ENCODE data around the gene CEP104. TPM values are rescaled to one million over a fixed set of nuclear protein-coding genes. Genes with fewer than 3 reads are reported as not detected.
A peak's percentile ranks its signal among the peaks of the same experiment; 100 is the strongest.

Gene CEP104
- polyA plus RNA-seq, 3 donors: 8.3 to 25.1 (median 13.0) TPM

DNA sequence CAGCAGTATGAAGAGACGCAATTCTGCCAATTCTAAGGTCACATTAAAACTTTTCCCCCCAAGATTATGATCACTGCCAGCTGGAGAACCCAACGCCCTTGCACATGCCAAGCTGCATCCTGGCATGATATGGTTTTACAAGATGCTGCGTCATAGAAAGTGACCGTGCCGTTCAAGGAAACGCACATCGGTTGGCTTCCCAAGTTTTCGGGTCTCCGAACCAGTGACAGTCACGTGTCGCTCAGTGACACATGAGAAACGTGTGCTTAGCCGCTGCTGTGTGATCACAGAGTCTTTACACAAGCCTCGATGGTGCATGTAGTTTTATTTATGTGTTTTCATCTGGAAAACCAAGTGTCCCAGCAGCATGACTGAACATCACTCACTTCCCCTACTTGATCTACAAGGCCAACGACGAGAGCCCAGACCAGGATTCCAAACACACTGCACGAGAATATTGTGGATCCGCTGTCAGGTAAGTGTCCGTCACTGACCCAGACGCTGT lies 77.0 kb downstream of the CEP104 start:
- intact Hi-C loops (cut with micrococcal nuclease): loop anchor here in 1 of 2 donors (10.0 kb wide), 2 partner anchors 125 to 155 kb away; partner anchors contain the start of genes C1orf174 and TPRG1L
- no peak for DNase-seq
- Mint-ChIP-seq H3K9me3 (no peaks in the 10 kb centered on the region), H3K27me3 (ENCODE audit: low read depth in 3 of 3) (peaks cover 0 to 1% (median 1%) of the 10 kb centered on the region in 3 donors), H3K4me3 (no peak overlapping the region), H3K4me1 (peaks cover 10% of the 10 kb centered on the region), H3K27ac (peak overlapping the region in 2 of 7 donors; percentile 14 to 28), H3K36me3 (peaks cover 56 to 66% of the 10 kb centered on the region in 2 donors)
- no peak overlapping the region for H3K4me3 ChIP-seq (replicated peaks in 1 of 3; ENCODE audit: low read depth in 2 of 3, low read length in 3 of 3)
- no peak overlapping the region for H2AFZ ChIP-seq (ENCODE audit: insufficient read depth, low read depth, low read length, poor library complexity, severe bottlenecking)
- no peak overlapping the region for H3K27ac ChIP-seq (ENCODE audit: low read depth in 1 of 2, low read length in 2 of 2)
- 92% methylated on average over 11 of the region's 20 CpGs for WGBS (ENCODE audit: insufficient coverage)
- no peak overlapping the region for H3K9ac ChIP-seq (ENCODE audit: insufficient read depth, low read length, poor library complexity, severe bottlenecking)
- H3K36me3 ChIP-seq (replicated peaks in 1 of 2; ENCODE audit: control insufficient read depth in 1 of 2, insufficient read depth in 2 of 2, low read length in 2 of 2): peaks cover 64% of the 10 kb centered on the region in 2 donors
- peaks cover 11 to 12% of the 10 kb centered on the region in 2 donors for H3K4me1 ChIP-seq (ENCODE audit: control insufficient read depth in 1 of 2, insufficient read depth in 2 of 2, low read length in 2 of 2)
- H3K79me2 ChIP-seq (ENCODE audit: insufficient read depth, low read length): no peaks in the 10 kb centered on the region
- no peaks in the 10 kb centered on the region for H3K9me3 ChIP-seq (replicated peaks in 1 of 2; ENCODE audit: control insufficient read depth in 1 of 2, insufficient read depth in 1 of 2, low read length in 2 of 2)
- H3K4me2 ChIP-seq (replicated peaks; ENCODE audit: extremely low read depth, low read length, poor library complexity, severe bottlenecking): no peak overlapping the region
- peaks cover 6% of the 10 kb centered on the region for H4K20me1 ChIP-seq (ENCODE audit: insufficient read depth, low read length)
- TF ChIP-seq, protein P1, sequence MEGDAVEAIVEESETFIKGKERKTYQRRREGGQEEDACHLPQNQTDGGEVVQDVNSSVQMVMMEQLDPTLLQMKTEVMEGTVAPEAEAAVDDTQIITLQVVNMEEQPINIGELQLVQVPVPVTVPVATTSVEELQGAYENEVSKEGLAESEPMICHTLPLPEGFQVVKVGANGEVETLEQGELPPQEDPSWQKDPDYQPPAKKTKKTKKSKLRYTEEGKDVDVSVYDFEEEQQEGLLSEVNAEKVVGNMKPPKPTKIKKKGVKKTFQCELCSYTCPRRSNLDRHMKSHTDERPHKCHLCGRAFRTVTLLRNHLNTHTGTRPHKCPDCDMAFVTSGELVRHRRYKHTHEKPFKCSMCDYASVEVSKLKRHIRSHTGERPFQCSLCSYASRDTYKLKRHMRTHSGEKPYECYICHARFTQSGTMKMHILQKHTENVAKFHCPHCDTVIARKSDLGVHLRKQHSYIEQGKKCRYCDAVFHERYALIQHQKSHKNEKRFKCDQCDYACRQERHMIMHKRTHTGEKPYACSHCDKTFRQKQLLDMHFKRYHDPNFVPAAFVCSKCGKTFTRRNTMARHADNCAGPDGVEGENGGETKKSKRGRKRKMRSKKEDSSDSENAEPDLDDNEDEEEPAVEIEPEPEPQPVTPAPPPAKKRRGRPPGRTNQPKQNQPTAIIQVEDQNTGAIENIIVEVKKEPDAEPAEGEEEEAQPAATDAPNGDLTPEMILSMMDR (IDR thresholded peaks at IDR 0.05): no peak
- H3K27me3 ChIP-seq (ENCODE audit: control insufficient read depth in 2 of 2, insufficient read depth in 2 of 2, low read length in 2 of 2): no peaks in the 10 kb centered on the region

DNA sequence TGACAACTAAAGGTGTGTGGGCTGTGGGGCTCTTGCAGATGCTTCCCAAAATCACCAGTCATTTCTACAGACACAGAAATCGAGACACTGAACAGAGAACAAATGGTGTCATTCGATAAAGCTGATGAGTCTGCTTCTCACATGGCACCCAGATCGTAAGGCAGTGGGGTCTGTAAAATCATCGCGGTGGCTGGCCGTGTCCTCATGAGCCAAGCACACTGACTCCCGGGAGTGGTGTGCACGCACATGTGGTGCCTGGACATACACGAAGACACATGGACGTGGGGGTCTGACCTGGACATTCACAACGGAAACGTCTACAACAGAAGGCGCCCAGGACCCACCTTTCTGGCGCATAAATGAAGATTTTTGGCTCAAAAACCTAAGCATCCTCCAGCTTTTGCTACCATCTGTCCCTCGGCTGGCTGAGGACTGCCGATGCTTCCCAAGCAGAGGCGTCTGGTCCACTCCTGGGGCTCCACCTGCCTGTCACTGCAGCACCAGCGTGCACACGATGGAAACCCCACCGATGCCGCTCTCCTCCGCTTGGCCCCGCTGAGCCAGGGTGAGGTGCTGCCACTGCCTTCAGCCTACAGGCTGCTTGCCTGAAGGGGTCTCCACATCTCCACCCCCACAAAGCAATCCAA lies 77.6 kb downstream of the CEP104 start:
- Histone ChIP-seq H3K4me3 (replicated peaks in 1 of 3; ENCODE audit: low read depth in 2 of 3, low read length in 3 of 3) (no peak overlapping the region), H3K36me3 (replicated peaks in 1 of 2; ENCODE audit: control insufficient read depth in 1 of 2, insufficient read depth in 2 of 2, low read length in 2 of 2) (peaks cover 58% of the 10 kb centered on the region in 2 donors), H3K9ac (ENCODE audit: insufficient read depth, low read length, poor library complexity, severe bottlenecking) (no peak overlapping the region), H2AFZ (ENCODE audit: insufficient read depth, low read depth, low read length, poor library complexity, severe bottlenecking) (no peak overlapping the region), H3K27me3 (ENCODE audit: control insufficient read depth in 2 of 2, insufficient read depth in 2 of 2, low read length in 2 of 2) (no peaks in the 10 kb centered on the region), H3K27ac (ENCODE audit: low read depth in 1 of 2, low read length in 2 of 2) (no peak overlapping the region), H3K79me2 (ENCODE audit: insufficient read depth, low read length) (no peaks in the 10 kb centered on the region), H4K20me1 (ENCODE audit: insufficient read depth, low read length) (peaks cover 6% of the 10 kb centered on the region), H3K4me2 (replicated peaks; ENCODE audit: extremely low read depth, low read length, poor library complexity, severe bottlenecking) (no peak overlapping the region), H3K4me1 (ENCODE audit: control insufficient read depth in 1 of 2, insufficient read depth in 2 of 2, low read length in 2 of 2) (peaks cover 11 to 13% of the 10 kb centered on the region in 2 donors), H3K9me3 (replicated peaks in 1 of 2; ENCODE audit: control insufficient read depth in 1 of 2, insufficient read depth in 1 of 2, low read length in 2 of 2) (no peaks in the 10 kb centered on the region)
- H3K36me3 Mint-ChIP-seq: peaks cover 50 to 61% of the 10 kb centered on the region in 2 donors
- H3K27ac Mint-ChIP-seq: peak overlapping the region in 1 of 7 donors; percentile 28
- TF ChIP-seq, protein P1 (IDR thresholded peaks at IDR 0.05): no peak
- H3K9me3 Mint-ChIP-seq: no peaks in the 10 kb centered on the region
- H3K4me3 Mint-ChIP-seq: no peak overlapping the region
- DNase-seq: no peak
- intact Hi-C loops (cut with micrococcal nuclease): loop anchor here in 1 of 2 donors (10.0 kb wide), 2 partner anchors 125 to 155 kb away; partner anchors contain the start of genes C1orf174 and TPRG1L
- H3K27me3 Mint-ChIP-seq (ENCODE audit: low read depth in 3 of 3): peaks cover 1 to 2% (median 1%) of the 10 kb centered on the region in 3 donors
- WGBS (ENCODE audit: insufficient coverage): 95% methylated on average over 23 of the region's 23 CpGs
- H3K4me1 Mint-ChIP-seq: peaks cover 11% of the 10 kb centered on the region
